Chondrocyte (in vitro differentiated cells): ENCODE data around the gene KLHL30. TPM values are rescaled to one million over a fixed set of nuclear protein-coding genes. Genes with fewer than 3 reads are reported as not detected.

Experiments
- DNase-seq: peaks from one replicate; pipeline ENCODE4 v3.0.0; 2021; ENCODE audit warnings: mixed read lengths, low spot score
- H3K27ac Mint-ChIP-seq: one replicate; pipeline ENCODE4 v1.8.0; 2021; ENCODE audit warnings: mild to moderate bottlenecking, moderate library complexity, mixed read lengths; ENCODE audit not compliant: unreplicated experiment
- H3K27me3 Mint-ChIP-seq: 2 replicates; pipeline ENCODE4 v1.8.0; 2021; ENCODE audit warnings: low read depth, mixed read lengths
- H3K36me3 Mint-ChIP-seq: 2 replicates; pipeline ENCODE4 v1.8.0; 2021; ENCODE audit warnings: low read depth, mixed read lengths
- H3K4me1 Mint-ChIP-seq: 2 replicates; pipeline ENCODE4 v1.8.0; 2021; ENCODE audit warnings: low read depth, mild to moderate bottlenecking, mixed read lengths
- H3K4me3 Mint-ChIP-seq: one replicate; pipeline ENCODE4 v1.8.0; 2021; ENCODE audit warnings: mild to moderate bottlenecking, moderate library complexity, mixed read lengths; ENCODE audit not compliant: unreplicated experiment
- H3K9me3 Mint-ChIP-seq: 2 replicates; pipeline ENCODE4 v1.8.0; 2021; ENCODE audit warnings: low read depth, mixed read lengths
- CTCF ChIP-seq: fragments of 200-600 bp; sonication (generic); IDR thresholded peaks from 2 replicates; pipeline ENCODE4 v1.5.0; 2021; ENCODE audit warnings: antibody characterized with exemption, mild to moderate bottlenecking, moderate library complexity
- total RNA-seq: library from RNA; stranded (reverse); gene quantifications from 3 replicates; pipeline ENCODE4 v1.2.1, GENCODE V29; 2021

The KLHL30 gene
- total RNA-seq, 1 donor from 2014 or later, result 25.6 TPM

- H3K27me3 Mint-ChIP-seq, result no peaks in the 10 kb centered on the region
- H3K27ac Mint-ChIP-seq, result no peak overlapping the region
- H3K36me3 Mint-ChIP-seq, result no peaks in the 10 kb centered on the region
- H3K4me3 Mint-ChIP-seq, result no peak overlapping the region
- peaks cover 13% of the 10 kb centered on the region for H3K4me1 Mint-ChIP-seq
- peak; percentile 64 for TF ChIP-seq CTCF
- no peak for DNase-seq
- peaks cover 3% of the 10 kb centered on the region for H3K9me3 Mint-ChIP-seq
Observed at GRCh38 chr2:238106698-238107524, 31.6 kb upstream of the KLHL30 start.

- Mint-ChIP-seq H3K27me3 (no peaks in the 10 kb centered on the region), H3K27ac (no peak overlapping the region), H3K9me3 (peaks cover 10% of the 10 kb centered on the region), H3K4me3 (no peak overlapping the region), H3K36me3 (peaks cover 4% of the 10 kb centered on the region), H3K4me1 (peaks cover 13% of the 10 kb centered on the region)
- no peak for DNase-seq
- no peak for TF ChIP-seq CTCF
Observed at GRCh38 chr2:238107525-238108422, 30.7 kb upstream of the KLHL30 start.

- Mint-ChIP-seq H3K9me3 (peaks cover 17% of the 10 kb centered on the region), H3K27me3 (no peaks in the 10 kb centered on the region), H3K27ac (no peak overlapping the region), H3K4me3 (no peak overlapping the region), H3K36me3 (peaks cover 7% of the 10 kb centered on the region), H3K4me1 (peaks cover 13% of the 10 kb centered on the region)
- TF ChIP-seq CTCF, result no peak
- DNase-seq, result peak; percentile 72
Observed at GRCh38 chr2:238108423-238109183, 29.9 kb upstream of the KLHL30 start.

GRCh38 chr2:238113611-238114010, 24.9 kb upstream of the KLHL30 start:
- Mint-ChIP-seq H3K36me3 (peaks cover 7% of the 10 kb centered on the region), H3K27ac (no peak overlapping the region), H3K4me1 (peaks cover 7% of the 10 kb centered on the region), H3K9me3 (peaks cover 17% of the 10 kb centered on the region), H3K4me3 (no peak overlapping the region), H3K27me3 (peaks cover 7% of the 10 kb centered on the region)
- peak; percentile 54 for DNase-seq
- TF ChIP-seq CTCF, result no peak
